HepG2 (cell line): ENCODE results near the gene B4GALT5. TPM values are rescaled to one million over a fixed set of nuclear protein-coding genes. Genes with fewer than 3 reads are reported as not detected.
A peak's percentile ranks its signal among the peaks of the same experiment; 100 is the strongest.

Experiments
- ASH2L ChIP-seq: fragments of 300-600, 200-600 bp; sonication (generic); IDR thresholded peaks from 2 replicates; pipeline ENCODE4 v1.7.0; 2017; ENCODE audit warnings: low read depth, mild to moderate bottlenecking, moderate library complexity, mixed read lengths, low read length; ENCODE audit not compliant: insufficient read length
- ATM ChIP-seq: fragments of 450-650 bp; IDR thresholded peaks from 2 replicates; pipeline ENCODE4 v1.7.1; 2017; ENCODE audit warnings: mild to moderate bottlenecking, borderline replicate concordance
- CEBPG ChIP-seq: IDR thresholded peaks from 2 replicates; pipeline ENCODE4 v1.6.1; 2016
- EZH2 ChIP-seq: conservative IDR thresholded peaks from 2 replicates; pipeline ENCODE4 v1.6.1; 2012; ENCODE audit warnings: mild to moderate bottlenecking, low read depth, low read length, moderate library complexity
- HIVEP1 ChIP-seq: sonication (generic); formaldehyde crosslinking; IDR thresholded peaks from 2 replicates; pipeline ENCODE4 v1.4.0; 2020; ENCODE audit warnings: mild to moderate bottlenecking, missing genetic modification reagents
- NCOR1 ChIP-seq: fragments of 200-600 bp; sonication (generic); IDR thresholded peaks from 2 replicates; pipeline ENCODE4 v1.7.0; 2017; ENCODE audit warnings: antibody characterized with exemption, low read length, borderline replicate concordance
- NR1H2 ChIP-seq: sonication (generic); formaldehyde crosslinking; IDR thresholded peaks from 2 replicates; pipeline ENCODE4 v1.8.1; 2022; ENCODE audit warnings: low read depth, missing genetic modification reagents, borderline replicate concordance
- PRPF4 ChIP-seq: fragments of 200-400 bp; formaldehyde crosslinking; IDR thresholded peaks from 2 replicates; pipeline ENCODE4 v1.6.1; 2016; ENCODE audit warnings: low read length, low read depth; ENCODE audit not compliant: poor library complexity, severe bottlenecking
- SMAD1 ChIP-seq: sonication (generic); formaldehyde crosslinking; IDR thresholded peaks from 2 replicates; pipeline ENCODE4 v1.4.0; 2020; ENCODE audit warnings: missing genetic modification reagents, low read depth, mild to moderate bottlenecking, borderline replicate concordance
- SRSF9 ChIP-seq: fragments of 200-400 bp; formaldehyde crosslinking; IDR thresholded peaks from 2 replicates; pipeline ENCODE4 v1.6.1; 2018; ENCODE audit warnings: borderline replicate concordance, mild to moderate bottlenecking, low read depth, low read length; ENCODE audit not compliant: insufficient read depth, poor library complexity, severe bottlenecking
- TAF1 ChIP-seq: sonication (generic); formaldehyde crosslinking; IDR thresholded peaks from 2 replicates; pipeline ENCODE4 v1.4.0; 2020; ENCODE audit warnings: missing genetic modification reagents
- ZFAT ChIP-seq: sonication (generic); formaldehyde crosslinking; conservative IDR thresholded peaks from 2 replicates; pipeline ENCODE4 v1.8.1; 2023; ENCODE audit warnings: missing genetic modification reagents, inconsistent platforms
- ZNF33A ChIP-seq: sonication (generic); formaldehyde crosslinking; IDR thresholded peaks from 2 replicates; pipeline ENCODE4 v1.5.1; 2020; ENCODE audit warnings: missing genetic modification reagents, mild to moderate bottlenecking, moderate library complexity, borderline replicate concordance
- ZNF44 ChIP-seq: sonication (generic); formaldehyde crosslinking; IDR thresholded peaks from 2 replicates; pipeline ENCODE4 v1.5.1; 2020; ENCODE audit warnings: mild to moderate bottlenecking, missing genetic modification reagents
- ZNF672 ChIP-seq: sonication (generic); formaldehyde crosslinking; IDR thresholded peaks from 2 replicates; pipeline ENCODE4 v1.8.1; 2022; ENCODE audit warnings: missing genetic modification reagents
- ZNF746 ChIP-seq: sonication (generic); formaldehyde crosslinking; IDR thresholded peaks from 2 replicates; pipeline ENCODE4 v1.8.0; 2022; ENCODE audit warnings: mild to moderate bottlenecking, missing genetic modification reagents
- polyA plus RNA-seq, 8 experiments: library from polyadenylated mRNA; depleted of rRNA in 3 of 8; stranded (reverse) in 7 of 8; unstranded in 1 of 8; fragments of >200 nt; fragmentation: Illumina TruSeq in 4 of 8; extraction: Trizol in 4 of 8; gene quantifications; 2 replicates each; pipeline versions ENCODE4 v1.2.1 to v1.2.3, GENCODE V29; 2011 to 2016; ENCODE audit warnings: low read depth in 4 of 8, missing spikeins in 1 of 8, mixed read lengths in 1 of 8; ENCODE audit not compliant: insufficient read depth in 1 of 8
- total RNA-seq, 5 experiments: library from RNA; depleted of rRNA; stranded (reverse); fragments of >200 nt; fragmentation: Illumina TruSeq; extraction: Trizol; gene quantifications; 2 replicates each; pipeline ENCODE4 v1.2.3, GENCODE V29; 2016; ENCODE audit warnings: low read depth in 1 of 5
- TF ChIP-seq, protein P1 (sequence below): sonication (generic); formaldehyde crosslinking; IDR thresholded peaks from 2 replicates; pipeline ENCODE4 v1.5.0; 2020; ENCODE audit warnings: mild to moderate bottlenecking, missing genetic modification reagents
- TF ChIP-seq, protein P2 (sequence below): sonication (generic); formaldehyde crosslinking; IDR thresholded peaks from 2 replicates; pipeline ENCODE4 v1.5.0; 2020; ENCODE audit warnings: missing genetic modification reagents, mild to moderate bottlenecking, borderline replicate concordance
- TF ChIP-seq, protein P3 (sequence below): IDR thresholded peaks from 2 replicates; pipeline ENCODE4 v1.6.1; 2012; ENCODE audit warnings: low read depth, low read length, improper control_type of control experiment
- TF ChIP-seq, protein P4 (sequence below): sonication (generic); formaldehyde crosslinking; IDR thresholded peaks from 2 replicates; pipeline ENCODE4 v1.5.1; 2020; ENCODE audit warnings: missing genetic modification reagents, mild to moderate bottlenecking, borderline replicate concordance
- TF ChIP-seq, protein P5 (sequence below): sonication (generic); formaldehyde crosslinking; IDR thresholded peaks from 2 replicates; pipeline ENCODE4 v1.5.1; 2020; ENCODE audit warnings: missing genetic modification reagents, mild to moderate bottlenecking, borderline replicate concordance

The B4GALT5 gene
- total and polyA plus RNA-seq, 2 of the 13 experiments (the other 11 are each of a cell fraction or from before 2014, with no cell fraction given), result 27.3 to 30.9 TPM

DNA sequence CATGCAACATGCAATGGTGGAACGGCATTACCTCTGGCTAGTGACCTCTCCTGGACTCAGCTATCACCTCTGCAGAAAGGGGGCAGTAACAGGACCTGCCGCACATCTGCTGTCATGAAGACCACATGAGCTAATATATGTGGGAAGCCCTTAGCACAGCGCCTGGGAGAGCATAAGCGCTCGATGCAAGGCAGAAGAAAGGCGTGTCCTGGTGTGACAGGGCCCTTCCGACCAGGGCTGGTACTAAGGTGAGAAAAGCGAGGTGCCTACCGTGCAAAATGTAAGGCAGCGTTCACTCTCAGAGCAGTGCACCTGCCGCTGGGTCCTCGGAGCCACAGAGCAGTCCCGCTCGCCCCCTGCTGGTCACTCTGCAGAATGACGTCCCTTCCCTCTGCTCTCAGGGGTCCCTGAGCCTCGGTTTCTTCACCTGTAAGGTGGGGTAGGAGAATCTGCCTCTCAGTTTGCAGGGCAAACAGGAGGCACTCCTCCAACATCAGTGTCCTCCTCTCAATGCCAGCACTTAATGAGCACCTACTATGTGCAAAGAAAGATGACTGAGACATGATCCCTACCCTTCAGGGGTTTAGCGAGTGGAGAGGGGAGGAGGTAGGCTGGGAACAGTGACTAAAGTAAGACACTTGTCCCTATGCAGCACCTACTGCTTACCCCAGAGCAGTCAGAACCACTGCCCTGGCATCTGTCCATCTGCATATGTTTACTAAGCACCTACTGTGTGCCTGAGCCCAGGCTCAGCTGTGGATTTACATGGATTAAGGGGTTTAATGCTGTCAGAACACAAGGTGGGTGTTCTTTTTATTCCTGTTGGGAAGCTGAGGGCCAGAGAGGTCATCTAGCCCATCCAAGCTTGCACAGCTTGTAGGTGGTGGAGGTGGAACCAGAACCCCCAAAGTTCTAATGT is 104.7 kb downstream of the B4GALT5 start (continued):
- TF ChIP-seq ZNF746 (CRISPR knock-in tag), result no peak
- no peak for TF ChIP-seq TAF1 (CRISPR knock-in tag)
- TF ChIP-seq ZFAT (CRISPR knock-in tag), result no peak
- peak; percentile 81; the same call in 1 of the 2 replicates for TF ChIP-seq SMAD1 (CRISPR knock-in tag)
- TF ChIP-seq, protein P1, sequence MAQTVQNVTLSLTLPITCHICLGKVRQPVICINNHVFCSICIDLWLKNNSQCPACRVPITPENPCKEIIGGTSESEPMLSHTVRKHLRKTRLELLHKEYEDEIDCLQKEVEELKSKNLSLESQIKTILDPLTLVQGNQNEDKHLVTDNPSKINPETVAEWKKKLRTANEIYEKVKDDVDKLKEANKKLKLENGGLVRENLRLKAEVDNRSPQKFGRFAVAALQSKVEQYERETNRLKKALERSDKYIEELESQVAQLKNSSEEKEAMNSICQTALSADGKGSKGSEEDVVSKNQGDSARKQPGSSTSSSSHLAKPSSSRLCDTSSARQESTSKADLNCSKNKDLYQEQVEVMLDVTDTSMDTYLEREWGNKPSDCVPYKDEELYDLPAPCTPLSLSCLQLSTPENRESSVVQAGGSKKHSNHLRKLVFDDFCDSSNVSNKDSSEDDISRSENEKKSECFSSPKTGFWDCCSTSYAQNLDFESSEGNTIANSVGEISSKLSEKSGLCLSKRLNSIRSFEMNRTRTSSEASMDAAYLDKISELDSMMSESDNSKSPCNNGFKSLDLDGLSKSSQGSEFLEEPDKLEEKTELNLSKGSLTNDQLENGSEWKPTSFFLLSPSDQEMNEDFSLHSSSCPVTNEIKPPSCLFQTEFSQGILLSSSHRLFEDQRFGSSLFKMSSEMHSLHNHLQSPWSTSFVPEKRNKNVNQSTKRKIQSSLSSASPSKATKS (CRISPR knock-in tag), result no peak
- no peak for TF ChIP-seq SRSF9
- no peak for TF ChIP-seq ATM
- TF ChIP-seq, protein P2, sequence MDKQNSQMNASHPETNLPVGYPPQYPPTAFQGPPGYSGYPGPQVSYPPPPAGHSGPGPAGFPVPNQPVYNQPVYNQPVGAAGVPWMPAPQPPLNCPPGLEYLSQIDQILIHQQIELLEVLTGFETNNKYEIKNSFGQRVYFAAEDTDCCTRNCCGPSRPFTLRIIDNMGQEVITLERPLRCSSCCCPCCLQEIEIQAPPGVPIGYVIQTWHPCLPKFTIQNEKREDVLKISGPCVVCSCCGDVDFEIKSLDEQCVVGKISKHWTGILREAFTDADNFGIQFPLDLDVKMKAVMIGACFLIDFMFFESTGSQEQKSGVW (CRISPR knock-in tag), result no peak
- TF ChIP-seq, protein P3, sequence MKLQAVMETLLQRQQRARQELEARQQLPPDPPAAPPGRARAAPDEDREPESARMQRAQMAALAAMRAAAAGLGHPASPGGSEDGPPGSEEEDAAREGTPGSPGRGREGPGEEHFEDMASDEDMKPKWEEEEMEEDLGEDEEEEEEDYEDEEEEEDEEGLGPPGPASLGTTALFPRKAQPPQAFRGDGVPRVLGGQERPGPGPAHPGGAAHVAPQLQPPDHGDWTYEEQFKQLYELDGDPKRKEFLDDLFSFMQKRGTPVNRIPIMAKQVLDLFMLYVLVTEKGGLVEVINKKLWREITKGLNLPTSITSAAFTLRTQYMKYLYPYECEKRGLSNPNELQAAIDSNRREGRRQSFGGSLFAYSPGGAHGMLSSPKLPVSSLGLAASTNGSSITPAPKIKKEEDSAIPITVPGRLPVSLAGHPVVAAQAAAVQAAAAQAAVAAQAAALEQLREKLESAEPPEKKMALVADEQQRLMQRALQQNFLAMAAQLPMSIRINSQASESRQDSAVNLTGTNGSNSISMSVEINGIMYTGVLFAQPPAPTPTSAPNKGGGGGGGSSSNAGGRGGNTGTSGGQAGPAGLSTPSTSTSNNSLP, result no peak
- no peak for TF ChIP-seq PRPF4
- peak; percentile 63 for TF ChIP-seq ASH2L
- TF ChIP-seq, protein P4, sequence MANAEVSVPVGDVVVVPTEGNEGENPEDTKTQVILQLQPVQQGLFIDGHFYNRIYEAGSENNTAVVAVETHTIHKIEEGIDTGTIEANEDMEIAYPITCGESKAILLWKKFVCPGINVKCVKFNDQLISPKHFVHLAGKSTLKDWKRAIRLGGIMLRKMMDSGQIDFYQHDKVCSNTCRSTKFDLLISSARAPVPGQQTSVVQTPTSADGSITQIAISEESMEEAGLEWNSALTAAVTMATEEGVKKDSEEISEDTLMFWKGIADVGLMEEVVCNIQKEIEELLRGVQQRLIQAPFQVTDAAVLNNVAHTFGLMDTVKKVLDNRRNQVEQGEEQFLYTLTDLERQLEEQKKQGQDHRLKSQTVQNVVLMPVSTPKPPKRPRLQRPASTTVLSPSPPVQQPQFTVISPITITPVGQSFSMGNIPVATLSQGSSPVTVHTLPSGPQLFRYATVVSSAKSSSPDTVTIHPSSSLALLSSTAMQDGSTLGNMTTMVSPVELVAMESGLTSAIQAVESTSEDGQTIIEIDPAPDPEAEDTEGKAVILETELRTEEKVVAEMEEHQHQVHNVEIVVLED (CRISPR knock-in tag), result peak; percentile 27; the same call in 1 of the 2 replicates
- no peak for TF ChIP-seq ZNF672 (CRISPR knock-in tag)
- TF ChIP-seq HIVEP1 (CRISPR knock-in tag), result no peak
- TF ChIP-seq EZH2, result no peak
- TF ChIP-seq, protein P5, sequence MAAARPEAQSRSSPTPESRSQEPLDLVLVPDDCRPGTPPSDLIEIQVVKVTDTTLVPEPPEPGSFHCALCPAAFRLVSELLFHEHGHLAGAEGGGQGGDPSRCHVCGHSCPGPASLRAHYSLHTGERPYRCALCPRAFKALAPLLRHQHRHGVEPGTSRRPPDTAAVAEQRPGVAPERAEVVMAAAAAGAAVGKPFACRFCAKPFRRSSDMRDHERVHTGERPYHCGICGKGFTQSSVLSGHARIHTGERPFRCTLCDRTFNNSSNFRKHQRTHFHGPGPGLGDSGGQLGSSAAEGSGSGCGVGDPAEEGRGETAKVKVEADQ (CRISPR knock-in tag), result peak; percentile 87; the same call in 1 of the 2 replicates
- 0 out of 2 replicates have a peak, but pooled peaks have one; percentile 31 for TF ChIP-seq CEBPG (CRISPR knock-in tag)
- TF ChIP-seq NR1H2 (CRISPR knock-in tag), result no peak
- TF ChIP-seq NCOR1, result no peak; the same call in 1 of the 2 replicates
- TF ChIP-seq ZNF44 (CRISPR knock-in tag), result 0 out of 2 replicates have a peak, but pooled peaks have one; percentile 28
- TF ChIP-seq ZNF33A (CRISPR knock-in tag), result no peak
